Hematopoietic multipotent progenitor cell treated with erythropoietin and hydrocortisone succinate and interleukin-3 and kit ligand, for 4 days (in vitro differentiated cells): ENCODE measurements around the gene NRIP1.
"Not testable (repeated sequence)": the region's sequence is repeated elsewhere in the genome, so short reads cannot be mapped to it uniquely, and the experiment has no call there.

ENCODE experiments used
- DNase-seq: peaks from one replicate; pipeline ENCODE4 v3.0.0-alpha.2; 2015

Gene NRIP1

DNA sequence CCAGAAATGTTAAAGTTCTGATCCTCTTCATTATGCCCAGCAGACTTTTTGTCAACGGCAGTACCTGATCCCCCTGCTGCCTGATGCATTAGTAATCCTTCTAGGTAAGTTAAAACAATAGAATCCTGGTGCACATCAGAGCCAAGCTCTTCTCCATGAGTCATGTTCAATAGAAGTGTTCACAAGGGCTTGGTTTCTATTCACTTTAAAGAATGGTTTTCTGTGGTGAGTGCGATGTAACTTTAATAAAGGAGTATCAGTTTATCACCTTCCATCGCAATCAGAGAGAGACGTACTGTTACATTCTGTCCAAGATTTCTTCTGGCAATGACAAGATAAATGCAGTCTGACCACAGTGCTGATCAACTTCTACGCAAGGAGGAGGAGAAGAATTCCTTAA lies 96.8 kb downstream of the NRIP1 start:
- no peak for DNase-seq

- DNase-seq: no peak
Measured at GRCh38 chr21:14964621-14965020, 100.2 kb downstream of the NRIP1 start.

- DNase-seq: no peak
Measured at GRCh38 chr21:14962217-14962616, 102.6 kb downstream of the NRIP1 start.

- no peak for DNase-seq
Measured at GRCh38 chr21:14961502-14961901, 103.3 kb downstream of the NRIP1 start.

- DNase-seq: no peak
Measured at GRCh38 chr21:14959343-14959742, 105.5 kb downstream of the NRIP1 start.

- no peak for DNase-seq
Measured at GRCh38 chr21:14957836-14958235, 107.0 kb downstream of the NRIP1 start.

DNA sequence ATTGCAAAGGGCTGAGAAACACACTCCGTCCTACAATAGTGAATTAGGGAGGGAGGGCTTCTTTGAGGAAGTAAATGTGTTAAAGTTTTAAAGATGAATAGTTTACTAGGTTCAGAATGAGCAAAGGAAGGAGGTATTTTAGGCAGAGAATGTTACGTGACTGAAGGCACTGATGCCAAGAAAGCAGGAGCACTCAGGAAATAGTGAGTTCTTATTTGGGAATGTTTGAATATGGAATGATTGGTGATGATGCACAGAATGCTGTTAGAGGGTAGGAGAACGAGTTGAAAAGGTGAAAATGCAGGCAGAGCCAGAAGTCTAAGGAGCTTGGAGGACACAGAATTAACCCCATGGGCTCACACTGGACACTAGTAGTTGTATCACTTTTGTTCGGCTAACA lies 108.0 kb downstream of the NRIP1 start:
- DNase-seq: no peak

- no peak for DNase-seq
Measured at GRCh38 chr21:14955936-14956520, 108.8 kb downstream of the NRIP1 start.

GRCh38 chr21:14952916-14953315 lies 111.9 kb downstream of the NRIP1 start:
- no peak for DNase-seq

- no peak for DNase-seq
Measured at GRCh38 chr21:14949603-14950002, 115.2 kb downstream of the NRIP1 start.

GRCh38 chr21:14947613-14948160 lies 117.1 kb downstream of the NRIP1 start:
- DNase-seq: no peak

GRCh38 chr21:14945176-14945575 lies 119.6 kb downstream of the NRIP1 start:
- DNase-seq: no peak

- no peak for DNase-seq
Measured at GRCh38 chr21:14943616-14944015, 121.2 kb downstream of the NRIP1 start.

DNA sequence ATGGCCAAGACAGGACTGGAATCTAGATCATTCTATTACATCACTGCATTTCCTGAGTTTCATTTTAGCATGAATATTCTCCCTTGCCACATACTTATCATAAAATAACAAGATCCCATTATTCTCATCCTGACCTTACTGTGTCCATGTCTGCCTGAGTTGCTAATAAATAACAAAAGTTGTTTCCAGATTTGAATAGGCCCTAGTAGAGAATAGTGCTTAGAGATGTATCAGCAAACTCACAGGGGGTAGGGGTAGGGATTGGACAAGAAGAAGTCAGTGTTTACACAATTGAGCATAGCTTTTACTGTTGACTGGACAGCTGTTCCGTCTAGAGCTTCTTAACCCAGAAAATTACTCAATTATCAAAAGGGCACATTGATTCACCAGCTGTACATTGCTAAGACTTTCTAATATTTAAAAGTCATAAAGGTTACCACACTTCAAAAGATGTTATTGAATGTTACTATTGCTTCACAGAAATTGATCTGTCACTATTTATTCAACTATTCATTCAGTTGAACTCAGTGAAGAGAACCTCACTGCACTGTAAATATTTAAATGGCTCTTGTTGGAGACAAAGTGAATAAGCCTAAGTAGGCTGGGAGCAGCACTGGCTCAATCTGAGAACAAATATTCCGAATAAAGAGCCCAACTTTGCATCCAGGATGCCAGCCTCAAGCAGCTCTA lies 121.9 kb downstream of the NRIP1 start:
- no peak for DNase-seq

DNA sequence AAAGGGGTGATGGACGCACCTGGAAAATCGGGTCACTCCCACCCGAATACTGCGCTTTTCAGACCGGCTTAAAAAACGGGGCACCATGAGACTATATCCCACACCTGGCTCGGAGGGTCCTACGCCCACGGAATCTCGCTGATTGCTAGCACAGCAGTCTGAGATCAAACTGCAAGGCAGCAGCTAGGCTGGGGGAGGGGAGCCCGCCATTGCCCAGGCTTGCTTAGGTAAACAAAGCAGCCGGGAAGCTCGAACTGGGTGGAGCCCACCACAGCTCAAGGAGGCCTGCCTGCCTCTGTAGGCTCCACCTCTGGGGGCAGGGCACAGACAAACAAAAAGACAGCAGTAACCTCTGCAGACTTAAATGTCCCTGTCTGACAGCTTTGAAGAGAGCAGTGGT lies 137.5 kb downstream of the NRIP1 start:
- not testable (repeated sequence) for DNase-seq

DNA sequence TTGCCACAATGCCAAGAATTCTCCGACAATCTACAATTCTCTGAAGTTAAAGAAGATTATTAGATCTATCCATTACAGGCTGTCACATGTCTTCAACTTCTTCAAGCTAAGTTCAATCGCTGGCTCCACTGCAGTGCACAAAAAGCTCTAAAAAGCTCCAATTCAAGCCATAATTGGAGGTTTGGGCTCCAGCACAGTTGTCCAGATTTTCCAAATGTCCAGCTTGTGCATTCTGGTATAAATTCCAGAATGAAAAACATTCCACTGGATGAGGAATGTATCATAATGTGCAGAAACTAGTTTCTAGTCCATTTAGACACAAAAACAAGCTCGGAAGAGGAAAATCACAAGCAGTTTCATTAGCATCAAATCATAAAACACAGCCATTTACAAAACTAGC lies 138.6 kb downstream of the NRIP1 start:
- no peak for DNase-seq

- no peak for DNase-seq
Measured at GRCh38 chr21:14923468-14923867, 141.3 kb downstream of the NRIP1 start.

DNA sequence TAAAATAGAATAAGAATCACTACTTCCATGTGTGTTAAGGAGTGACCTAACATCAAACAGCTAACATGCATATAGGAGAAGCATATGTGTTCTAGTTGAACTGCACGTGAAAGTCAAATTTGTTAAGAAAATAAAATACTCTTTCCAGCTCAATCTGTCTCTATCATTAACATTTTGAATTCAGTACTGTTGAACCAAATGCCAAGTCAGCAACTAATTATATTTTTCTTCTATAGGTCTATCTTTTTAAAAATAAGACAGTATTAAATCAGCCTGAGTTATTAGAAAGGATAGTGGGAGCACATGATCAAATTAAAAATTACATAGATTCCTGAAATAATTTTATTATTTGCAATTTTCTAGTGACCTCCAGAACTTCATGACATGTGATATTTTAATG lies 141.8 kb downstream of the NRIP1 start:
- DNase-seq: no peak

DNA sequence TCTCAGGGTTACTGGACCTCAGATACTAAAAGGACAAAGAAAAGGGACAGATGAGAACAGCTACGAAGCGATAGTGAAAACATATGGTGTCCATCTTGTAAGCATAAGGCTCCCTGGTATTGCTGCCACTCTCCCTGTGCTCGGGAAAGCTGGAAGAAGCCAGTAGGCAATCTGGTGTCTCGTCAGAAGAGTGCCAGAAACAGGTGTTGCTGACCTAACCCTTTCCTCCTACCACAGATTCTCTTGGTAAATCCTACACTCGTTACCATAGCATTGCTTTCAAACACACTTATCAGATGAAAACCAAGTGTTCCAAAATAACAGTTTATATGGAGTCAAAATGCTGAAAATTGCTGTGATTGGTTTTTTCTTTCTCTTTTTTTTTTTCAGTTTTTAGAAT lies 146.3 kb downstream of the NRIP1 start:
- DNase-seq: no peak

GRCh38 chr21:14917762-14918161 lies 147.0 kb downstream of the NRIP1 start:
- no peak for DNase-seq

- no peak for DNase-seq
Measured at GRCh38 chr21:14916676-14917141, 148.1 kb downstream of the NRIP1 start.

- no peak for DNase-seq
Measured at GRCh38 chr21:14913638-14914037, 151.2 kb downstream of the NRIP1 start.

GRCh38 chr21:14911351-14911750 lies 153.4 kb downstream of the NRIP1 start:
- DNase-seq: no peak
